AG04450 (cell line): ENCODE data around the gene MEX3D. TPM values are rescaled to one million over a fixed set of nuclear protein-coding genes. Genes with fewer than 3 reads are reported as not detected.

ENCODE experiments used
- CTCF ChIA-PET: fragments of 300-600, 350-600 bp; formaldehyde crosslinking; extraction: SDS; loops from one replicate; lab custom pipeline; 2022; ENCODE audit warnings: antibody characterized with exemption, inconsistent platforms; lab: Charles Lee
- POLR2A ChIA-PET: fragments of 350-600 bp; formaldehyde crosslinking; extraction: SDS; loops from one replicate; lab custom pipeline; 2021; ENCODE audit warnings: antibody characterized with exemption, inconsistent platforms; lab: Yijun Ruan, JAX
- DNase-seq: peaks from one replicate; pipeline ENCODE4 v3.0.0-alpha.2; 2011; ENCODE audit warnings: low read depth, low spot score
- H3K27ac ChIP-seq: one replicate; pipeline ENCODE4 v1.5.1; 2012; ENCODE audit warnings: low read depth, low read length, control low read depth
- H3K27me3 ChIP-seq: one replicate; pipeline ENCODE4 v1.6.0; 2012; ENCODE audit warnings: low read length; ENCODE audit not compliant: control insufficient read depth, insufficient read depth
- H3K4me3 ChIP-seq: 2 replicates; pipeline ENCODE4 v1.5.1; 2011; ENCODE audit warnings: mild to moderate bottlenecking, low read depth, low read length, control low read depth
- H3K9me3 ChIP-seq: 2 replicates; pipeline ENCODE4 v1.5.1; 2012; ENCODE audit warnings: low read length; ENCODE audit not compliant: control insufficient read depth, insufficient read depth
- polyA minus RNA-seq: library from RNA; depleted of rRNA, polyadenylated mRNA; stranded (reverse); fragments of >200 nt; gene quantifications from 2 replicates; pipeline ENCODE4 v1.2.3, GENCODE V29; 2011; rRNA and poly(A)+ RNA removed
- polyA plus RNA-seq: library from polyadenylated mRNA; depleted of rRNA; stranded (reverse); fragments of >200 nt; gene quantifications from 2 replicates; pipeline ENCODE4 v1.2.3, GENCODE V29; 2011; rRNA removed
- TF ChIP-seq, protein P1 (sequence below): IDR thresholded peaks from 2 replicates; pipeline ENCODE4 v1.5.1; 2011; ENCODE audit warnings: low read depth, low read length, control low read depth, inconsistent platforms

The MEX3D gene
- polyA plus RNA-seq (5.4 and 6.2 TPM in 2 replicates), polyA minus RNA-seq (10.9 and 11.6 TPM in 2 replicates)

DNA sequence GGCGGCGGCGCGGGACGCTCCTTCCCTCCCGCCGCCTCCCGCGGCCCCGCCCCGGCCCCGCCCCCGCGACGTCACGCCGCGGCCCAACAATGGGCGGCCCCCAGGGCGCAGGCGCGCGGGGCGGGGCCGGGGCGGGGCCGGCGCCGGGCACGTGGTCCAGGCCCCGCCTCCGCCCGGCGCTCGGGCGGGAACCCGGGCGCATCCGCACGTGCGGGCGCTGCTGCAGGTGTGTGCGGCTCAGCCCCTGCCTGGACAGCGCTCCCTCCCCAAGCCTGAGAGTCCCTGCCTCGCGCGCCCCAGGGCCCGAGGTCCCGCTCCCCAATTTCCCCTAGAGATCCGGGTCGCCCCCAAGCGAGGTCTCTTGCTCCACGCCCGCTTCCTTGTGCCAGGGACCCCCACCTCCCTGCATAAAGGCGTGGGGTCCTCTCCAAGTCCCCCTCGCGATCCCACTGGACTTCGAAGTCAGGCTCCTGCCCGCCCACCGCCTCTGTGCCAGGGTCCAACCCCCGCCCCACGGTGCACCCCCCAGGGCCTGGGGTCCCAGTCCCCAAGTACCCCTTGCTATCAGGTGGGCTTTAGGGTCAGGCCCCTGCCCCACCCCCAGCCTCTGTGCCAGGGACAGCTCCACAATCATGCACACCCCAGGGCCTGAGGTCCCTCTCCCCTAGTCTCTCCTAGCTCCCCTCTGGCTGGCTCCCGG is at the start of gene MEX3D:
Gene MEX3D, minus strand, starts transcription at position 6 of the 700 bp plus-strand sequence. CDS start 267 bp downstream, outside the sequence.
- H3K27me3 ChIP-seq = peaks cover 4% of the 10 kb centered on the region
- peak within 1 kb of the TSS; percentile 47 for H3K27ac ChIP-seq
- POLR2A ChIA-PET = interaction anchor here (0.8 kb wide), 1 partner anchor 25 kb away, joined by 4 read pairs; no protein-coding TSS in a partner anchor
- no peak for DNase-seq
- H3K9me3 ChIP-seq = peaks cover 2% of the 10 kb centered on the region; the same call in 1 of the 2 replicates
- peak within 1 kb of the TSS; percentile 79 for H3K4me3 ChIP-seq
- CTCF ChIA-PET = no interaction called here
- TF ChIP-seq, protein P1, sequence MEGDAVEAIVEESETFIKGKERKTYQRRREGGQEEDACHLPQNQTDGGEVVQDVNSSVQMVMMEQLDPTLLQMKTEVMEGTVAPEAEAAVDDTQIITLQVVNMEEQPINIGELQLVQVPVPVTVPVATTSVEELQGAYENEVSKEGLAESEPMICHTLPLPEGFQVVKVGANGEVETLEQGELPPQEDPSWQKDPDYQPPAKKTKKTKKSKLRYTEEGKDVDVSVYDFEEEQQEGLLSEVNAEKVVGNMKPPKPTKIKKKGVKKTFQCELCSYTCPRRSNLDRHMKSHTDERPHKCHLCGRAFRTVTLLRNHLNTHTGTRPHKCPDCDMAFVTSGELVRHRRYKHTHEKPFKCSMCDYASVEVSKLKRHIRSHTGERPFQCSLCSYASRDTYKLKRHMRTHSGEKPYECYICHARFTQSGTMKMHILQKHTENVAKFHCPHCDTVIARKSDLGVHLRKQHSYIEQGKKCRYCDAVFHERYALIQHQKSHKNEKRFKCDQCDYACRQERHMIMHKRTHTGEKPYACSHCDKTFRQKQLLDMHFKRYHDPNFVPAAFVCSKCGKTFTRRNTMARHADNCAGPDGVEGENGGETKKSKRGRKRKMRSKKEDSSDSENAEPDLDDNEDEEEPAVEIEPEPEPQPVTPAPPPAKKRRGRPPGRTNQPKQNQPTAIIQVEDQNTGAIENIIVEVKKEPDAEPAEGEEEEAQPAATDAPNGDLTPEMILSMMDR = no peak

DNA sequence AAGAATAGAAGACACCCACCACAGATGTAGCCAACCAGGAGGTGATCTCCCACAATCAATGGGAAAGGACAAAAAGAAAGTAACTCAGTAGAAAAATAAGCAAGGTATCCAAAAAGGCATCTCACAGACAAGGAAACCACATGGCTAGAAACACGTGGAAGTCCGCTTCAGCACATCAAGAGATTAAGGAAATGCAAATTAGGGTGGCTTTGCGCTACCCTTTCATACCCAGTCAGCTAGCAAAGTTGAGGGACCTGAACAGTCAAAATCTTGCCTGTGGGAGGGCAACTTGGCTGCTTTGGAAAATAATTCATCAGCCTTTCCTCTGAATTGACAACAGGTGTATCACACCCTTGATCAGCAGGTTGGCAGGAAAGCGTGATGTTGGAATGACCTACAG is 48.8 kb upstream of the MEX3D start:
- ChIA-PET CTCF (interaction anchor here (0.6 to 1.2 kb wide), 2 partner anchors 11 to 34 kb away, joined by 3 read pairs; no protein-coding TSS in a partner anchor), POLR2A (interaction anchor here (0.5 kb wide), 1 partner anchor 347 kb away, joined by 5 read pairs; no protein-coding TSS in a partner anchor)
- Histone ChIP-seq H3K27ac (peak overlapping the region; percentile 31), H3K4me3 (no peak overlapping the region), H3K27me3 (no peaks in the 10 kb centered on the region), H3K9me3 (no peaks in the 10 kb centered on the region; the same call in 1 of the 2 replicates)
- DNase-seq = no peak
- TF ChIP-seq, protein P1 = no peak

DNA sequence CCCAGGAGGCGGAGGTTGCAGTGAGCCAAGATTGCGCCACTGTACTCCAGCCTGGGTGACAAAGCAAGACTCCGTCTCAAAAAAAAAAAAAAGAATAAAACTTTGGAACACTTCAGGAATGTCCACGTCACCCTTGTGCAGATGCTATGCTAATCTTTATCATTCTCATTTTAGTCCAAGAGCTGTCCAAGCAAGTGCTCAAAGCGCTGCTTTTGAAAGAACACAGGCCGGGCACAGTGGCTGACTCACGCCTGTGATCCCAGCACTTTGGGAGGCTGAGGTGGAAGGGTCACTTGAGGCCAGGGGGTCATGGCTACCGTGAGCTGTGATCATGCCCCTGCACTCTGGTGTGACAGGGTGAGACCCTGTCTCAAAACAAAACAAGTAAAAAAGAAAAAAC is 48.3 kb upstream of the MEX3D start:
- no peak for DNase-seq
- Histone ChIP-seq H3K27me3 (no peaks in the 10 kb centered on the region), H3K4me3 (no peak overlapping the region), H3K27ac (no peak overlapping the region), H3K9me3 (no peaks in the 10 kb centered on the region; the same call in 1 of the 2 replicates)
- CTCF ChIA-PET = interaction anchor here (1.2 kb wide), 1 partner anchor 10 kb away, joined by 3 read pairs; no protein-coding TSS in a partner anchor
- POLR2A ChIA-PET = interaction anchor here (0.7 kb wide), 1 partner anchor 21 kb away, joined by 4 read pairs; no protein-coding TSS in a partner anchor
- TF ChIP-seq, protein P1 = no peak

DNA sequence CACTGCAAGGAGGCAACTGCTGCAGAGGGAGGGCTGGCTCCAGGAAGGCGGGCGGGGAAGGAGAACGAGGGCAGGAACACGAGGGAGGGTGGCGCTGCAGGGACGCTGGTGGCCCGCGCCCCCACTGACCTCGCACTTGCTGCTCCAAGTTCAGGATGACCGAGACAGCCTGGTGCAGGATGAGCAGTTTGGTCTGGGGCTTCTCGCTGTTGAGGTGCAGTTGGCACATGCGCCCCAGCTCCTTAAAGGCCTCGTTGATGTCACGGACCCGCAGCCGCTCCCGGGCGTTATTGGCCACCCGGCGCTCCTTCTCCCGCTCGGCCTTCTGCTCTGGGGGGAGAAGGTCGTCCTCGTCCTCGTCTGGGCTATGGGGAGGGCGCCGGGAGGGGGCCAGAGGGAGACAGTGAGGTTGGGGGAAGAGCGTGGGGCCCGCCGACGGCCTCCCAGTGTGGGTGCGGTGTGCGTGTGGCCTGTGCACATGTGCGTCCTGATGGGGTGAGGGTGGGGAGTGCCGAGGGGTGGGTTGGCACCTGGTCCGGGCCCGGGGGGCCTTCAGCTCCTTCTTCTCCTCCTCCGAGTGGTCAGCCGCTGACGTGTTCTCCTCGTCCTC is 47.1 kb upstream of the MEX3D start:
- Histone ChIP-seq H3K9me3 (no peaks in the 10 kb centered on the region; the same call in 1 of the 2 replicates), H3K27ac (no peak overlapping the region), H3K4me3 (no peak overlapping the region), H3K27me3 (no peaks in the 10 kb centered on the region)
- ChIA-PET POLR2A (no interaction called here), CTCF (no interaction called here)
- TF ChIP-seq, protein P1 = no peak
- no peak for DNase-seq
